Muscle layer of duodenum (tissue), 2 donors: ENCODE results near the gene KDM3A.

Source experiments
- H3K27ac ChIP-seq: one replicate; pipeline ENCODE4 v1.7.0; 2013; ENCODE audit warnings: mild to moderate bottlenecking, low read length
- H3K27me3 ChIP-seq: one replicate; pipeline ENCODE4 v1.7.0; 2013; ENCODE audit warnings: low read depth, mild to moderate bottlenecking, control low read depth, low read length
- H3K36me3 ChIP-seq, 2 donors: one replicate each; pipeline ENCODE4 v1.7.0; 2013; ENCODE audit warnings: low read length in 2 of 2, control low read depth in 1 of 2, mild to moderate bottlenecking in 1 of 2; ENCODE audit not compliant: insufficient read depth in 2 of 2, control insufficient read depth in 1 of 2
- H3K4me1 ChIP-seq, 2 donors: one replicate each; pipeline ENCODE4 v1.7.0; 2013; ENCODE audit warnings: low read length in 2 of 2, mild to moderate bottlenecking in 2 of 2, control low read depth in 1 of 2, moderate library complexity in 1 of 2; ENCODE audit not compliant: insufficient read depth in 2 of 2, control insufficient read depth in 1 of 2
- H3K4me3 ChIP-seq, 2 donors: one replicate each; pipeline ENCODE4 v1.7.0; 2013; ENCODE audit warnings: low read length in 2 of 2, low read depth in 1 of 2, mild to moderate bottlenecking in 1 of 2
- H3K9me3 ChIP-seq, 2 donors: one replicate each; pipeline ENCODE4 v1.7.0; 2013; ENCODE audit warnings: low read length in 2 of 2, control low read depth in 1 of 2, mild to moderate bottlenecking in 1 of 2; ENCODE audit not compliant: control insufficient read depth in 1 of 2
- donor health status: healthy.

The KDM3A gene

GRCh38 chr2:86411396-86411795 lies 29.8 kb upstream of the KDM3A start:
- H3K27me3 ChIP-seq = no peaks in the 10 kb centered on the region
- H3K27ac ChIP-seq = no peak overlapping the region
- H3K4me1 ChIP-seq = no peaks in the 10 kb centered on the region
- H3K4me3 ChIP-seq = no peak overlapping the region
- H3K9me3 ChIP-seq = no peaks in the 10 kb centered on the region
- no peaks in the 10 kb centered on the region for H3K36me3 ChIP-seq

DNA sequence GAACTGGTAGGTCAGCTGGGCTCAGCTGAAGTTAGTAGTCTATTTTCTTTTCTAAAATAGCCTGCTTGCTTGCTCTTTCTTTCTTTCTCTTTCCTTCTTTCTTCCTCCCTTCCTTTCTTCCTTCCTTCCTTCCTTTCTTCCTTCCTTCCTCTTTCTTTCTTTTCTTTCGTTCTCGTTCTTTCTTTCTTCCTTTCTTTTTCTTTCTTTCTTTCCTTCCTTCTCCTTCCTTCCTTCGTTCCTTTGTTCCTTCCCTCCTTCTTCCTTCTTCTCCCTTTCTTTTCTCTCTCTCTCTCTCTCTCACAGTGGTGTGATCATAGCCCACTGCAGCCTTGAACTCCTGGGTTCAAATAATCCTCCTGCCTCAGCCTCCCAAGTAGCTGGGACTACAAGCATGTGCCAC lies 29.2 kb upstream of the KDM3A start:
- Histone ChIP-seq H3K36me3 (no peaks in the 10 kb centered on the region), H3K4me1 (no peaks in the 10 kb centered on the region), H3K27me3 (no peaks in the 10 kb centered on the region), H3K9me3 (no peaks in the 10 kb centered on the region), H3K27ac (no peak overlapping the region), H3K4me3 (no peak overlapping the region)

- Histone ChIP-seq H3K27me3 (no peaks in the 10 kb centered on the region), H3K27ac (no peak overlapping the region), H3K4me3 (peak overlapping the region in 1 of 2 donors; percentile 24), H3K4me1 (no peaks in the 10 kb centered on the region), H3K36me3 (no peaks in the 10 kb centered on the region), H3K9me3 (no peaks in the 10 kb centered on the region)
These were observed 27.7 kb upstream of the KDM3A start for GRCh38 chr2:86413296-86414094.

DNA sequence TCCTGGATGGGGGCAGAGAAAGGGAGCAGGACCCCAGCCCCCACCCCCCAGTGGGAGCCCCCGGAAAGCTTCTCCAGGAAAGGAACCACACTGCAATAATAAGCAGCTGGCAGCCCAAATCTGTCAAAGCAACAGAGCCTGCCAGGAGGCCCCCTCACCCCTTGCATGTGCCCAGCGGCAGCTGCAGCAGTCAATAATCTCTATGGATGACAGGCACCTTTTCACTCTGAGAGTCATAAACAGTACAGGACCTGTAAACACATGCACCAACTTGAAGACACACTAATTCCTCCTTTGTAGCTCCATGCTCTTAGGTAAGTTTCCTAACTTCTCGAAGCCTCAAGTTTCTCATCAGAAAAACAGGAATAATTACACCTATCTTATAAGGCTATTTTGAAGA lies 26.2 kb upstream of the KDM3A start:
- H3K27ac ChIP-seq = no peak overlapping the region
- no peaks in the 10 kb centered on the region for H3K9me3 ChIP-seq
- no peaks in the 10 kb centered on the region for H3K4me1 ChIP-seq
- no peak overlapping the region for H3K4me3 ChIP-seq
- H3K27me3 ChIP-seq = no peaks in the 10 kb centered on the region
- H3K36me3 ChIP-seq = no peaks in the 10 kb centered on the region

GRCh38 chr2:86416146-86416545 lies 25.0 kb upstream of the KDM3A start:
- H3K36me3 ChIP-seq = no peaks in the 10 kb centered on the region
- no peak overlapping the region for H3K4me3 ChIP-seq
- no peaks in the 10 kb centered on the region for H3K4me1 ChIP-seq
- no peaks in the 10 kb centered on the region for H3K9me3 ChIP-seq
- H3K27me3 ChIP-seq = no peaks in the 10 kb centered on the region
- H3K27ac ChIP-seq = no peak overlapping the region

- no peak overlapping the region for H3K4me3 ChIP-seq
- peaks cover 0 to 3% of the 10 kb centered on the region in 2 donors for H3K9me3 ChIP-seq
- H3K4me1 ChIP-seq = no peaks in the 10 kb centered on the region
- H3K27ac ChIP-seq = no peak overlapping the region
- H3K36me3 ChIP-seq = no peaks in the 10 kb centered on the region
- no peaks in the 10 kb centered on the region for H3K27me3 ChIP-seq
These were observed 23.2 kb upstream of the KDM3A start for GRCh38 chr2:86417961-86418360.

GRCh38 chr2:86420913-86421312 lies 20.3 kb upstream of the KDM3A start:
- H3K36me3 ChIP-seq = no peaks in the 10 kb centered on the region
- H3K27me3 ChIP-seq = no peaks in the 10 kb centered on the region
- H3K4me3 ChIP-seq = no peak overlapping the region
- no peak overlapping the region for H3K27ac ChIP-seq
- H3K9me3 ChIP-seq = peaks cover 0 to 5% of the 10 kb centered on the region in 2 donors
- H3K4me1 ChIP-seq = no peaks in the 10 kb centered on the region

DNA sequence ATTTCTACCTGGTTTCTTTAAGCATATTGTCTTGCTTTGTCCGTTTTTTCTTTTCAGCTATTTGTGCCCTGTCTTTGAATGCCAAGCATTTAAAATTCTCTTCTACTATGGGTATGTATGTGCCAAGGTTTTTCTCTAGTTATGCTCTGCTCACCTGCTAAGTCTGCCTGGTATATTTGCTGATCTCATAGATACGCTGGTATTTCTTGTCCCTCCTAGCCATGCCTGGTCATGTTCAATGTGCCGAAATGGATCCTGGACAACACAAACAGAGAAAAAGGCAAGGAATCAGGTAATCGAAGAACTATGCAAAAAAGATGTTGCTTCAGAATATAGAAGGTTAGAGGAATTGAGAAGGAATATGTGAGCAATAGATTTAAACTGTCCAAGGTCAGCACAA lies 14.9 kb upstream of the KDM3A start:
- Histone ChIP-seq H3K27ac (no peak overlapping the region), H3K9me3 (peaks cover 0 to 15% of the 10 kb centered on the region in 2 donors), H3K36me3 (no peaks in the 10 kb centered on the region), H3K4me3 (no peak overlapping the region), H3K4me1 (no peaks in the 10 kb centered on the region), H3K27me3 (no peaks in the 10 kb centered on the region)

DNA sequence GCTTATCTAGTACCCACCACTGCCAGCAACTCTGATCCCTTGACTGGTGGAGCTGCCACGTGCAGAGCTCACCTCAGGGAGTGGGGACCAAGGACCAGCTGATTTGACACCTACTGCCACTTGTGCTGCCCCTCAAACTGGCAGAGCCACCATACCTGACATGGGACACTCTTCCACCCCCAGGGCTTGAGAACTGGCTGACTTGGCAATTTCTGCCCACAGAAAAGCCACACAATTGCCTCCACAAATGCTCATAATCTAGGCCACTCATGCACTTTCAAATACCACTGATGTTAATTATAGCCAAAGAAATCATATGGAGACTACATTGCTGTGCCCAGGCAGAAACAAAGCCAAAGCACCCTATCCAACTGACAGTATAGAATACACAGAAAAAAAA lies 11.8 kb upstream of the KDM3A start:
- Histone ChIP-seq H3K4me3 (no peak overlapping the region), H3K9me3 (peaks cover 0 to 10% of the 10 kb centered on the region in 2 donors), H3K36me3 (no peaks in the 10 kb centered on the region), H3K4me1 (no peaks in the 10 kb centered on the region), H3K27ac (no peak overlapping the region), H3K27me3 (no peaks in the 10 kb centered on the region)

DNA sequence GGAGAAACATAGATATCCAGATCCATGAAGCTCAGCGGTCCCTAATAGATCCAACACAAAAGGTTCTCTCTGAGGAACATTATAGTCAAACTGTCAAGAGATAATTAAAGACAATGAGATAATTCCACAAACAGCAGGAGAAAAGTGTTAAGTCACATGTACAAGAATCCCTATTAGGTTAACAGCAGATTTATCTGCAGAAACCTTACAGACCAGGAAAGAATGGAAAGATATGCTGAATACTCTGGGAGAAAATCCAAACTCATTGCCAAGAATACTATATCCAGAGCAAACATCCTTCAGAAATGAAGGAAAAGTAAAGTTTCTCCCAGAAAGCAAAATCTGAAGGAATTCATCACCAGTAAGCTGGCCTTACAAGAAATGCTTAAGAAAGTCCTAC lies 10.8 kb upstream of the KDM3A start:
- H3K4me1 ChIP-seq = no peaks in the 10 kb centered on the region
- no peaks in the 10 kb centered on the region for H3K27me3 ChIP-seq
- no peak overlapping the region for H3K27ac ChIP-seq
- H3K9me3 ChIP-seq = peaks cover 0 to 10% of the 10 kb centered on the region in 2 donors
- H3K36me3 ChIP-seq = no peaks in the 10 kb centered on the region
- H3K4me3 ChIP-seq = no peak overlapping the region

DNA sequence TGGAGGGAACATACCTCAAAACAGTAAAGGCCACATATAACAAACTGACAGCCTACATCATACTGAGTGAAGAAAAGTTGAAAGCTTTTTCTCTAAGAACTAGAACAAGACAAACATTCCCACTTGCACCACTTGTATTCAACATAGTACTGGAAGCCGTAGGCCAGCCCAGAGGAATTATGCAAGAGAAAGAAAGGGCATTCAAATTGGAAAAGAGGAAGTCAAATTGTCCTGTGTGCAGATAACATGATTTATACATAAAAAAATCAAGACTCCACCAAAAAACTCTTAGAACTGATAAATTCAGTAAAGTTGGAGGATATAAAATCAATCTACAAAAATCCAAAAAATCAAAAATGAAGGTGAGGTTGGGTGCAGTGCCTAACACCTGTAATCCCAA lies 8.0 kb upstream of the KDM3A start:
- Histone ChIP-seq H3K27me3 (no peaks in the 10 kb centered on the region), H3K4me3 (no peak overlapping the region), H3K27ac (no peak overlapping the region), H3K9me3 (peaks cover 0 to 12% of the 10 kb centered on the region in 2 donors), H3K4me1 (no peaks in the 10 kb centered on the region), H3K36me3 (no peaks in the 10 kb centered on the region)

GRCh38 chr2:86434290-86434689 lies 6.9 kb upstream of the KDM3A start:
- Histone ChIP-seq H3K4me3 (no peak overlapping the region), H3K27me3 (no peaks in the 10 kb centered on the region), H3K36me3 (no peaks in the 10 kb centered on the region), H3K4me1 (no peaks in the 10 kb centered on the region), H3K27ac (no peak overlapping the region), H3K9me3 (peaks cover under 1 to 12% of the 10 kb centered on the region in 2 donors)
